Spleen (tissue), 11 donors: Measurements from ENCODE around the gene MORC1. TPM values are rescaled to one million over a fixed set of nuclear protein-coding genes. Genes with fewer than 3 reads are reported as not detected.
"Not testable (repeated sequence)": the region's sequence is repeated elsewhere in the genome, so short reads cannot be mapped to it uniquely, and the experiment has no call there.

Experiments
- DNase-seq: peaks from one replicate; pipeline ENCODE4 v3.0.0-alpha.2; 2020
- H3K27ac ChIP-seq, 8 donors: fragments of 200-600 bp; sonication (generic) in 7 of 8; 1 replicate in 4 of 8; 2 replicates in 4 of 8; pipeline versions ENCODE4 v1.5.0 to v1.8.0; 2016 to 2021; ENCODE audit warnings: inconsistent platforms in 4 of 8, mild to moderate bottlenecking in 4 of 8, moderate library complexity in 1 of 8
- H3K27me3 ChIP-seq, 7 donors: fragments of 200-600 bp; sonication (generic) in 6 of 7; replicated peaks in 1 of 7; 1 replicate in 4 of 7; 2 replicates in 3 of 7; pipeline versions ENCODE4 v1.5.0 to v1.8.0; 2016 to 2021; ENCODE audit warnings: inconsistent platforms in 3 of 7, mild to moderate bottlenecking in 1 of 7
- H3K36me3 ChIP-seq, 6 donors: fragments of 200-600 bp; sonication (generic) in 5 of 6; 1 replicate in 4 of 6; 2 replicates in 2 of 6; pipeline versions ENCODE4 v1.5.0 to v1.8.0; 2016 to 2021; ENCODE audit warnings: inconsistent platforms in 2 of 6
- H3K4me1 ChIP-seq, 6 donors: fragments of 200-600 bp; sonication (generic) in 5 of 6; 1 replicate in 3 of 6; 2 replicates in 3 of 6; pipeline versions ENCODE4 v1.5.0 to v1.8.0; 2016 to 2021; ENCODE audit warnings: inconsistent platforms in 3 of 6
- H3K4me3 ChIP-seq, 8 donors: fragments of 200-600 bp; sonication (generic) in 7 of 8; 1 replicate in 4 of 8; 2 replicates in 4 of 8; pipeline versions ENCODE4 v1.5.0 to v1.8.0; 2016 to 2021; ENCODE audit warnings: inconsistent platforms in 4 of 8, mild to moderate bottlenecking in 4 of 8, moderate library complexity in 2 of 8
- H3K9me3 ChIP-seq, 8 donors: fragments of 200-600 bp; sonication (generic) in 7 of 8; 1 replicate in 4 of 8; 2 replicates in 4 of 8; pipeline versions ENCODE4 v1.5.0 to v1.8.0; 2016 to 2021; ENCODE audit warnings: inconsistent platforms in 4 of 8
- CTCF ChIP-seq, 11 experiments: fragments of 200-600 bp in 7 of 11; fragments of 450-650 bp in 4 of 11; sonication (generic) in 4 of 11; IDR thresholded peaks in 8 of 11; conservative IDR thresholded peaks in 3 of 11; 1 replicate in 7 of 11; 2 replicates in 4 of 11; pipeline versions ENCODE4 v1.4.0 to v1.8.0; 2016 to 2021; ENCODE audit warnings: antibody characterized with exemption in 11 of 11, inconsistent platforms in 4 of 11, mild to moderate bottlenecking in 1 of 11
- POLR2A ChIP-seq, 3 donors: fragments of 450-650 bp; IDR thresholded peaks; one replicate each; pipeline ENCODE4 v1.5.1; 2017; ENCODE audit warnings: antibody characterized with exemption in 3 of 3, mild to moderate bottlenecking in 1 of 3
- POLR2AphosphoS5 ChIP-seq, 3 donors: sonication (generic); formaldehyde crosslinking; IDR thresholded peaks; one replicate each; pipeline ENCODE4 v1.5.1; 2017; ENCODE audit warnings: antibody characterized with exemption in 3 of 3
- WGBS, 5 donors: extraction: QIAGEN DNeasy Blood & Tissue Kit in 3 of 5; methylation state at CpG; one replicate each; pipeline versions ENCODE4 v1.1.5 to v1.1.7; 2013 to 2018; 5-methylcytosine and 5-hydroxymethylcytosine counted together
- intact Hi-C: fragments of 100-400 bp; cut with DNase I; formaldehyde crosslinking; loops from one replicate; pipeline ENCODE4 v1.15.0; 2023; ENCODE audit warnings: low total_unique reads
- polyA plus RNA-seq, 3 donors: library from polyadenylated mRNA; stranded (reverse); fragments of 200-250 nt; gene quantifications; one replicate each; pipeline ENCODE4 v1.2.1, GENCODE V29; 2013
- total RNA-seq, 7 donors: library from RNA; depleted of rRNA in 3 of 7; stranded (reverse); fragments of >200 nt in 3 of 7; fragmentation: NEBNext Ultra II Directional in 4 of 7; extraction: Animal tissue kit (Norgen Biotek cat#: 25700) in 4 of 7; gene quantifications; one replicate each; pipeline versions ENCODE4 v1.1.0 to v1.2.1, GENCODE V29; 2016 to 2021
- donor health status: healthy with polysubstance abuse.
- donor health status: DM: no; HTN: no; CAD: no; lungs with moderate emphysema.
- donor health status: DM: no; HTN: no; CAD: no.
- donor health status: Bipolar disorder and iron deficiency.
- donor health status: healthy.
- donor health status: DM: no; HTN: no; CAD: no.
- donor health status: DM: yes; HTN: yes; CAD: no.

MORC1 gene
- total and polyA plus RNA-seq, 10 donors: 0.03 to 0.24 (median 0.13) TPM; not detected in 6

- Histone ChIP-seq H3K9me3 (peaks cover 0 to 5% (median 0%) of the 10 kb centered on the region in 8 donors), H3K4me1 (no peaks in the 10 kb centered on the region), H3K27me3 (no peaks in the 10 kb centered on the region), H3K4me3 (no peak overlapping the region), H3K36me3 (no peaks in the 10 kb centered on the region), H3K27ac (no peak overlapping the region)
- no peak for DNase-seq
- intact Hi-C loops: no loop called here
- no peak for TF ChIP-seq POLR2A (IDR thresholded peaks at IDR 0.05)
- TF ChIP-seq POLR2AphosphoS5 (IDR thresholded peaks at IDR 0.05): no peak
- no peak for TF ChIP-seq CTCF (IDR thresholded peaks at IDR 0.05 in 8 of 11, conservative IDR thresholded peaks at IDR 0.05 in 3 of 11)
- WGBS, 5 donors: 85 to 100% (median 92%) methylated on average over 1 of the region's 1 CpG
Observed at GRCh38 chr3:109143646-109144045, 25.7 kb upstream of the MORC1 start.

DNA sequence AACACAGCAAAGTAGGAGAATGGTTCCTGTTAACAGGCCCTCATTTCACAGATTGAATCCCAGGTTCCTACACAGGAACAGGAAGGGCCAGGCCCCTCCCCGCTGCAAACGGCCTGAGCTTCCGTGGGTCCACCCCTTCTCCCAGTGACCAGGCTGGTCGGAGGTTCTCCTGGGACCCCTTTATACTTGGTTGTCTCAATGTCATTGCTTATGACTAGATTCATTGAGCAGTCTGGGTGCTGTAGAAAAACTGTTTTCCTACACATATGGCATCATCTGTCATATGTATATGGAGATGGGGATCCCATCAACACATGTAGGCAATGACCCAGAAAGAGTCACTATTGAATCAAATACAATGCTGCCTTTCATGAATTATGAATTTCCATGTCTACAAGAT is 22.4 kb upstream of the MORC1 start:
- Histone ChIP-seq H3K4me3 (no peak overlapping the region), H3K36me3 (no peaks in the 10 kb centered on the region), H3K9me3 (no peaks in the 10 kb centered on the region), H3K27me3 (no peaks in the 10 kb centered on the region), H3K27ac (no peak overlapping the region), H3K4me1 (no peaks in the 10 kb centered on the region)
- no peak for DNase-seq
- WGBS, 5 donors: 68 to 87% (median 81%) methylated on average over 4 of the region's 4 CpGs
- TF ChIP-seq POLR2A (IDR thresholded peaks at IDR 0.05): no peak
- TF ChIP-seq POLR2AphosphoS5 (IDR thresholded peaks at IDR 0.05): no peak
- no peak for TF ChIP-seq CTCF (IDR thresholded peaks at IDR 0.05 in 8 of 11, conservative IDR thresholded peaks at IDR 0.05 in 3 of 11)
- intact Hi-C loops: no loop called here

DNA sequence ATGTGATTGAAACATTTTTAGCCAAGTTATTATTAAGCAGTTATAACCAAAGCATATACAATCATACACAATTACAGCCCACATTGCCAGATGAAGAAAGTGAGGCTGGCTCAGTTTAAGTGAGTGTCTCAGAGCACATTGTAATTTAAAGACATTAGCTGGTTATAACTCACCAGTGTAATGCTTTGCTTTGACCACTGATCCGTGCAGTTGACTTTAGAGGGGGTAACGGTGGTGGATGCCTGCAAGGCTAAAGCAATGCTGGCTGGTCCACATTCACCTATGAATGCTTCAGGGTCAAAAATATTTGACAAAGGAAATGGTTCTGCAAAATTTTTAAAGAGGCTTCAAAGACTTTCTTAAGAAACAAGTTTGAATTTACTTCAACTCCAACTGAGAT is 19.8 kb upstream of the MORC1 start:
- H3K27ac ChIP-seq: no peak overlapping the region
- H3K9me3 ChIP-seq: no peaks in the 10 kb centered on the region
- no peaks in the 10 kb centered on the region for H3K4me1 ChIP-seq
- intact Hi-C loops: no loop called here
- no peak overlapping the region for H3K4me3 ChIP-seq
- no peaks in the 10 kb centered on the region for H3K27me3 ChIP-seq
- no peak for TF ChIP-seq POLR2AphosphoS5 (IDR thresholded peaks at IDR 0.05)
- TF ChIP-seq CTCF (IDR thresholded peaks at IDR 0.05 in 8 of 11, conservative IDR thresholded peaks at IDR 0.05 in 3 of 11): no peak
- no peak for TF ChIP-seq POLR2A (IDR thresholded peaks at IDR 0.05)
- WGBS, 5 donors: 61 to 81% (median 76%) methylated on average over 2 of the region's 2 CpGs
- H3K36me3 ChIP-seq: no peaks in the 10 kb centered on the region
- no peak for DNase-seq

- no peaks in the 10 kb centered on the region for H3K27me3 ChIP-seq
- no peak within 1 kb of the TSS for H3K4me3 ChIP-seq
- no peak for DNase-seq
- H3K4me1 ChIP-seq: no peaks in the 10 kb centered on the region
- H3K36me3 ChIP-seq: no peaks in the 10 kb centered on the region
- 84 to 92% (median 88%) methylated on average over 3 of the region's 3 CpGs for WGBS, 5 donors
- TF ChIP-seq POLR2AphosphoS5 (IDR thresholded peaks at IDR 0.05) (no peak), POLR2A (IDR thresholded peaks at IDR 0.05) (no peak), CTCF (IDR thresholded peaks at IDR 0.05 in 8 of 11, conservative IDR thresholded peaks at IDR 0.05 in 3 of 11) (no peak)
- intact Hi-C loops: no loop called here
- H3K9me3 ChIP-seq: no peaks in the 10 kb centered on the region
- no peak within 1 kb of the TSS for H3K27ac ChIP-seq
Observed at GRCh38 chr3:109136523-109136922, 18.6 kb upstream of the MORC1 start, which contains the start of gene C3orf85. C3orf85 (plus strand) TSS chr3:109136719; CDS start chr3:109136848, 129 bp downstream.

GRCh38 chr3:109133474-109133816 is 15.5 kb upstream of the MORC1 start:
- H3K36me3 ChIP-seq, H3K9me3 ChIP-seq, DNase-seq, H3K27me3 ChIP-seq, H3K27ac ChIP-seq, H3K4me3 ChIP-seq, H3K4me1 ChIP-seq, intact Hi-C loops: not testable (repeated sequence)
- WGBS, 5 donors: 90 to 98% (median 93%) methylated on average over 5 of the region's 5 CpGs
